HepG2 (cell line): ENCODE measurements around the gene CDHR5. TPM values are rescaled to one million over a fixed set of nuclear protein-coding genes. Genes with fewer than 3 reads are reported as not detected.

ENCODE experiments used
- ATAC-seq: fragments of 200-7000 bp; cut with Tn5 transposase; 3 replicates; pipeline ENCODE4 v1.9.1; 2020; ENCODE audit warnings: mild to moderate bottlenecking, moderate library complexity
- BruUV-seq: library from RNA; stranded (reverse); fragments of 400-500 nt; replicated peaks from 2 replicates; lab custom pipeline; 2021; lab: Mats Ljungman, UMichigan
- CTCF ChIA-PET: fragments of 300-600 bp; formaldehyde crosslinking; extraction: SDS; loops from one replicate; lab custom pipeline; 2021; ENCODE audit warnings: low total read pairs, inconsistent platforms, low intra/inter-chr PET ratio; lab: Yijun Ruan, JAX
- POLR2A ChIA-PET: fragments of 350-600 bp; sonication (Branson Sonifier 250); formaldehyde crosslinking; loops from one replicate; lab custom pipeline; 2020; ENCODE audit warnings: antibody characterized with exemption, inconsistent platforms; lab: Yijun Ruan, JAX
- DNase-seq: peaks from one replicate; pipeline ENCODE4 v3.0.0-alpha.2; 2015; ENCODE audit warnings: low spot score
- FAIRE-seq: peaks from 3 replicates; lab custom pipeline; 2011; peaks lifted over from hg19 to GRCh38; lab: Jason Lieb, UNC
- H2AFZ ChIP-seq: one replicate; pipeline ENCODE4 v1.6.1; 2011; ENCODE audit warnings: low read length, inconsistent platforms
- H3K27ac ChIP-seq: fragments of 300-600 bp; 3 replicates; pipeline ENCODE4 v1.8.0; 2011; ENCODE audit warnings: mixed run types, mild to moderate bottlenecking, mixed read lengths, low read length, inconsistent platforms; ENCODE audit not compliant: insufficient read depth; ENCODE audit errors: extremely low read length
- H3K27me3 ChIP-seq, 2 experiments: fragments of 200-600 bp in 1 of 2; 2 replicates in 1 of 2; 3 replicates in 1 of 2; pipeline versions ENCODE4 v1.6.0 to v1.8.0; 2011; ENCODE audit warnings: low read length in 2 of 2, mild to moderate bottlenecking in 2 of 2, moderate library complexity in 2 of 2, inconsistent platforms in 1 of 2; ENCODE audit not compliant: insufficient read depth in 2 of 2, control insufficient read depth in 1 of 2
- H3K36me3 ChIP-seq, 2 experiments: fragments of 200-600 bp in 1 of 2; replicated peaks in 1 of 2; 2 replicates in 1 of 2; 3 replicates in 1 of 2; pipeline versions ENCODE4 v1.5.1 to v1.8.0; 2011; ENCODE audit warnings: low read length in 2 of 2, inconsistent platforms in 1 of 2; ENCODE audit not compliant: insufficient read depth in 2 of 2, control insufficient read depth in 1 of 2
- H3K4me1 ChIP-seq: 2 replicates; pipeline ENCODE4 v1.5.1; 2012; ENCODE audit warnings: low read length, inconsistent platforms; ENCODE audit not compliant: insufficient read depth
- H3K4me2 ChIP-seq: 2 replicates; pipeline ENCODE4 v1.6.0; 2011; ENCODE audit warnings: low read depth, low read length, inconsistent platforms
- H3K4me3 ChIP-seq, 3 experiments: fragments of 200-600 bp in 1 of 3; sonication (generic), shearing (Covaris generic) in 1 of 3; replicated peaks in 1 of 3; 2 replicates each; pipeline ENCODE4 v1.5.1; 2011 to 2016; ENCODE audit warnings: low read length in 3 of 3, inconsistent platforms in 2 of 3, low read depth in 2 of 3, mild to moderate bottlenecking in 2 of 3, control low read depth in 1 of 3, mixed read lengths in 1 of 3; ENCODE audit not compliant: insufficient read depth in 1 of 3
- H3K79me2 ChIP-seq: one replicate; pipeline ENCODE4 v1.6.1; 2011; ENCODE audit warnings: low read length, inconsistent platforms; ENCODE audit not compliant: insufficient read depth
- H3K9ac ChIP-seq: 2 replicates; pipeline ENCODE4 v1.6.0; 2011; ENCODE audit warnings: mild to moderate bottlenecking, low read depth, low read length, inconsistent platforms; ENCODE audit not compliant: insufficient read depth
- H3K9me3 ChIP-seq: 2 replicates; pipeline ENCODE4 v1.5.1; 2012; ENCODE audit warnings: mild to moderate bottlenecking, low read length
- H4K20me1 ChIP-seq: 2 replicates; pipeline ENCODE4 v1.6.0; 2011; ENCODE audit warnings: inconsistent platforms, mild to moderate bottlenecking, low read length, moderate library complexity; ENCODE audit not compliant: insufficient read depth
- AGO2 ChIP-seq: fragments of 200-400 bp; formaldehyde crosslinking; optimal IDR thresholded peaks from 2 replicates; pipeline ENCODE3; 2017; ENCODE audit warnings: mild to moderate bottlenecking, low read depth, low read length, moderate library complexity
- FLYWCH1 ChIP-seq: sonication (generic); formaldehyde crosslinking; IDR thresholded peaks from 2 replicates; pipeline ENCODE4 v1.8.1; 2023; ENCODE audit warnings: mild to moderate bottlenecking, missing genetic modification reagents
- SMAD3 ChIP-seq: sonication (generic); formaldehyde crosslinking; IDR thresholded peaks from 2 replicates; pipeline ENCODE4 v1.4.0; 2020; ENCODE audit warnings: missing genetic modification reagents
- ZNF207 ChIP-seq: fragments of 450-650 bp; IDR thresholded peaks from 2 replicates; pipeline ENCODE4 v1.6.1; 2016; ENCODE audit warnings: antibody characterized with exemption, borderline replicate concordance
- WGBS: methylation state at CpG from one replicate; pipeline ENCODE4 v1.1.6; 2017; ENCODE audit warnings: low lambda C conversion rate; 5-methylcytosine and 5-hydroxymethylcytosine counted together
- in situ Hi-C: cut with HindIII; loops from 2 replicates; pipeline ENCODE4 v1.10.0; 2017; ENCODE audit warnings: low pct_unique_long_range_greater_than_20kb; ENCODE audit not compliant: extremely low pct_ligation_motif_present
- intact Hi-C: fragments of 100-400 bp; cut with micrococcal nuclease; formaldehyde crosslinking; loops from one replicate; pipeline ENCODE4 v1.10.0; 2022; ENCODE audit not compliant: unreplicated experiment
- polyA plus RNA-seq, 8 experiments: library from polyadenylated mRNA; depleted of rRNA in 3 of 8; stranded (reverse) in 7 of 8; unstranded in 1 of 8; fragments of >200 nt; fragmentation: Illumina TruSeq in 4 of 8; extraction: Trizol in 4 of 8; gene quantifications; 2 replicates each; pipeline versions ENCODE4 v1.2.1 to v1.2.3, GENCODE V29; 2011 to 2016; ENCODE audit warnings: low read depth in 4 of 8, missing spikeins in 1 of 8, mixed read lengths in 1 of 8; ENCODE audit not compliant: insufficient read depth in 1 of 8
- total RNA-seq, 5 experiments: library from RNA; depleted of rRNA; stranded (reverse); fragments of >200 nt; fragmentation: Illumina TruSeq; extraction: Trizol; gene quantifications; 2 replicates each; pipeline ENCODE4 v1.2.3, GENCODE V29; 2016; ENCODE audit warnings: low read depth in 1 of 5

Gene CDHR5
- total and polyA plus RNA-seq, 2 of the 13 experiments (the other 11 are each of a cell fraction or from before 2014, with no cell fraction given), result 0.46 to 0.71 TPM

DNA sequence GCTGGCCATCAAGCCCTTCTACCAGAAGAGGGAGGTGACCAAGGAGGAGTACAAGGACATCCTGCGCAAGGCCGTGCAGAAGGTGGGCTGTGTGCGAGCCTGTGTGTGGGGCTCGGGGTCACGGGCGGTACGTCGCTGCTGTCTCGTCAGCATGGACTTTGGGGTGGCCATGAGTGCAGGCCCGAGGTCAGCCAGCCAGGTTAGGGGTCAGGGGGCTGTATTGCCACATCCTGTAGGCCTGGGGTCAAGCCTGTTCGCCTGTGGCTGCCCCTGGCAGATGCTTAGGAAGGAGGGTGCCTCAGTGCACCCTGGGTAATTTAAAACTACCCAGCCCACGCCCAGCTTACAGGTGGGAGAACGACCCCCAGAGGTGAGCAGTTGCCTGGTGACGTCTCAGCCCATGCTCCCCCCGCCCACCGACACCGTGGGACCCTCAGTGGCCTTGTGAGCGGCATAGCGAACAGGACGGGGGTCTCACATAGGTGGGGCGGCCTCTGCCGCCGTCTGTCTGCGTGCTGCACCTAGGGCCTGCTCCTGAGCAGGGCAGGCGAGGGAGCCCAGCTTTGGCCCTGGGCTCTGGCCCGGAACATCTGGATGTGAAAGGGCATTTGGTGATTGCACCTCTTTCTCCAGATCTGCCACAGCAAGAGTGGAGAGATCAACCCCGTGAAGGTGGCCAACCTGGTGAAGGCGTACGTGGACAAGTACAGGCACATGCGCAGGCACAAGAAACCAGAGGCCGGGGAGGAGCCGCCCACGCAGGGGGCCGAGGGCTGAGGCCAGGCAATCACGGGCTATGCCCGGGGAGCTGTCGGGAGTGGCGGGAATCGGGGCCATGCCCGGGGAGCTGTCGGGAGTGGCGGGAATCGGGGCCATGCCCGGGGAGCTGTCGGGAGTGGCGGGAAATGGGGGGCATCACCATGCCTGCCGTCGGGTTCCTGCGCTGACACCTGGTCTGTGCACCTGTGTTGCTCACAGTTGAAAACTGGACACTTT is 13.5 kb downstream of the CDHR5 start:
- TF ChIP-seq AGO2 (peak; percentile 31), FLYWCH1 (CRISPR knock-in tag) (no peak)
- POLR2A ChIA-PET, result no interaction called here

DNA sequence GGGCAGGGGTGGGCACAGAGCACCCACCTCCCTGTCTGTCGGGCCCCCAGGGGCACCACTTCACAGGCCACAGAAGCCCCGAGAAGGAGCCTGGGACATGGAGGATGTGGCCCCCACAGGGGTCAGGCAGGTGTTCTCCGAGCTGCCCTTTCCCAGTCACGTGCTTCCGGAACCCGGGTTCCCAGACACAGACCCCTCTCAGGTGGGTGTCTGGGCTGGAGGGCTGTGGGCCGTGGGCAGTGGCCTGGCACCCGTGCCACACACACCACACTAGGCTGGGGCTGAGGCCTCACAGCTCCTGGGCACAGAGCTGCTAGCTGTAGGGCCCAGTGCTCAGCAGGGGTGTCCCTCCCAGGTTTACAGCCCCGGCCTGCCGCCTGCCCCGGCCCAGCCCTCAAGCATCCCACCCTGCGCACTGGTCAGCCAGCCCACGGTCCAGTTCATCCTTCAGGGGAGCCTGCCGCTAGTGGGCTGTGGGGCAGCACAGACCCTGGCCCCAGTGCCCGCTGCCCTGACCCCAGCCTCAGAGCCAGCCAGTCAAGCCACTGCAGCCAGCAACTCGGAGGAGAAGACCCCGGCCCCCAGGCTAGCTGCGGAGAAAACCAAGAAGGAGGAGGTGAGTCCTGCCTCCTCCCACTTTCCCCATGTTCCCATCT is 14.5 kb downstream of the CDHR5 start:
- Histone ChIP-seq H3K36me3 (peaks cover 47 to 82% of the 10 kb centered on the region in 2 experiments; a peak in 4 of 5 replicates), H4K20me1 (peaks cover 3% of the 10 kb centered on the region; the same call in 1 of the 2 replicates), H3K4me2 (no peak overlapping the region), H3K4me3 (no peak overlapping the region), H3K9me3 (no peaks in the 10 kb centered on the region), H3K27me3 (no peaks in the 10 kb centered on the region), H3K79me2 (no peaks in the 10 kb centered on the region), H3K4me1 (no peaks in the 10 kb centered on the region), H2AFZ (no peak overlapping the region), H3K9ac (no peak overlapping the region), H3K27ac (no peak overlapping the region)
- no peak for ATAC-seq
- no TSS peak for BruUV-seq
- 98% methylated on average over 8 of the region's 18 CpGs for WGBS
- POLR2A ChIA-PET, result no interaction called here
- intact Hi-C loops, result loop anchor here (10.0 kb wide), 1 partner anchor 55 kb away; no protein-coding TSS in a partner anchor
- TF ChIP-seq ZNF207 (no peak), SMAD3 (no peak), AGO2 (peak; percentile 83)
- in situ Hi-C loops, result no loop called here
- CTCF ChIA-PET, result no interaction called here
- DNase-seq, result no peak
- FAIRE-seq, result no peak

More for the DNA sequence above, 13.5 kb downstream of the CDHR5 start:
- H3K4me3 ChIP-seq, result no peak overlapping the region
- in situ Hi-C loops, result no loop called here
- DNase-seq (no peak), FAIRE-seq (no peak), ATAC-seq (no peak)
- no peaks in the 10 kb centered on the region for H3K9me3 ChIP-seq
- peaks cover 3% of the 10 kb centered on the region; the same call in 1 of the 2 replicates for H4K20me1 ChIP-seq
- intact Hi-C loops, result loop anchor here (10.0 kb wide), 1 partner anchor 56 kb away; no protein-coding TSS in a partner anchor
- peaks cover 41 to 73% of the 10 kb centered on the region in 2 experiments; a peak in 4 of 5 replicates for H3K36me3 ChIP-seq
- H3K4me2 ChIP-seq, result no peak overlapping the region
- no peak overlapping the region for H3K9ac ChIP-seq
- H3K4me1 ChIP-seq, result no peaks in the 10 kb centered on the region
- no peak overlapping the region for H3K27ac ChIP-seq
- no peaks in the 10 kb centered on the region for H3K79me2 ChIP-seq
- no peaks in the 10 kb centered on the region for H3K27me3 ChIP-seq
- BruUV-seq, result no TSS peak
- 99% methylated on average over 40 of the region's 49 CpGs for WGBS
- CTCF ChIA-PET, result no interaction called here
- H2AFZ ChIP-seq, result no peak overlapping the region
